Vagina (tissue), 2 donors: ENCODE measurements around the gene CRABP1.

Source experiments
- POLR2A ChIP-seq, 2 donors: fragments of 450-650 bp; IDR thresholded peaks; one replicate each; pipeline ENCODE4 v1.6.1; 2017; ENCODE audit warnings: antibody characterized with exemption in 2 of 2, mild to moderate bottlenecking in 2 of 2, moderate library complexity in 2 of 2
- POLR2AphosphoS5 ChIP-seq, 2 donors: sonication (generic); formaldehyde crosslinking; IDR thresholded peaks; one replicate each; pipeline ENCODE4 v1.9.0; 2017; ENCODE audit warnings: antibody characterized with exemption in 2 of 2, mild to moderate bottlenecking in 2 of 2, low read depth in 1 of 2; ENCODE audit not compliant: insufficient read depth in 1 of 2
- TF ChIP-seq, protein P1 (sequence below), 3 experiments: fragments of 450-650 bp in 2 of 3; fragments of 200-600 bp in 1 of 3; sonication (generic) in 1 of 3; IDR thresholded peaks; one replicate each; pipeline ENCODE4 v1.5.1; 2017 to 2019; ENCODE audit warnings: antibody characterized with exemption in 3 of 3, mild to moderate bottlenecking in 2 of 3, moderate library complexity in 2 of 3

- TF ChIP-seq, protein P1, sequence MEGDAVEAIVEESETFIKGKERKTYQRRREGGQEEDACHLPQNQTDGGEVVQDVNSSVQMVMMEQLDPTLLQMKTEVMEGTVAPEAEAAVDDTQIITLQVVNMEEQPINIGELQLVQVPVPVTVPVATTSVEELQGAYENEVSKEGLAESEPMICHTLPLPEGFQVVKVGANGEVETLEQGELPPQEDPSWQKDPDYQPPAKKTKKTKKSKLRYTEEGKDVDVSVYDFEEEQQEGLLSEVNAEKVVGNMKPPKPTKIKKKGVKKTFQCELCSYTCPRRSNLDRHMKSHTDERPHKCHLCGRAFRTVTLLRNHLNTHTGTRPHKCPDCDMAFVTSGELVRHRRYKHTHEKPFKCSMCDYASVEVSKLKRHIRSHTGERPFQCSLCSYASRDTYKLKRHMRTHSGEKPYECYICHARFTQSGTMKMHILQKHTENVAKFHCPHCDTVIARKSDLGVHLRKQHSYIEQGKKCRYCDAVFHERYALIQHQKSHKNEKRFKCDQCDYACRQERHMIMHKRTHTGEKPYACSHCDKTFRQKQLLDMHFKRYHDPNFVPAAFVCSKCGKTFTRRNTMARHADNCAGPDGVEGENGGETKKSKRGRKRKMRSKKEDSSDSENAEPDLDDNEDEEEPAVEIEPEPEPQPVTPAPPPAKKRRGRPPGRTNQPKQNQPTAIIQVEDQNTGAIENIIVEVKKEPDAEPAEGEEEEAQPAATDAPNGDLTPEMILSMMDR (IDR thresholded peaks at IDR 0.05): no peak
- no peak for TF ChIP-seq POLR2AphosphoS5 (IDR thresholded peaks at IDR 0.05; ENCODE audit: insufficient read depth in 1 of 2, low read depth in 1 of 2)
- TF ChIP-seq POLR2A (IDR thresholded peaks at IDR 0.05): no peak
Observed at GRCh38 chr15:78334845-78335244, 5.3 kb upstream of the CRABP1 start.
